SH-SY5Y (cell line): Measurements from ENCODE around the gene ABCC1.

Experiments used
- GATA2 ChIP-seq: IDR thresholded peaks from 2 replicates; pipeline ENCODE4 v1.6.1; 2011; ENCODE audit warnings: mild to moderate bottlenecking, low read depth, low read length
- GATA3 ChIP-seq: IDR thresholded peaks from 2 replicates; pipeline ENCODE4 v1.6.1; 2011; ENCODE audit warnings: low read depth, mild to moderate bottlenecking, low read length, moderate library complexity

GRCh38 chr16:15988268-15989013 lies 39.0 kb downstream of the ABCC1 start:
- no peak for TF ChIP-seq GATA3
- TF ChIP-seq GATA2: no peak
